ENCODE data around the gene DPP10.

DNA sequence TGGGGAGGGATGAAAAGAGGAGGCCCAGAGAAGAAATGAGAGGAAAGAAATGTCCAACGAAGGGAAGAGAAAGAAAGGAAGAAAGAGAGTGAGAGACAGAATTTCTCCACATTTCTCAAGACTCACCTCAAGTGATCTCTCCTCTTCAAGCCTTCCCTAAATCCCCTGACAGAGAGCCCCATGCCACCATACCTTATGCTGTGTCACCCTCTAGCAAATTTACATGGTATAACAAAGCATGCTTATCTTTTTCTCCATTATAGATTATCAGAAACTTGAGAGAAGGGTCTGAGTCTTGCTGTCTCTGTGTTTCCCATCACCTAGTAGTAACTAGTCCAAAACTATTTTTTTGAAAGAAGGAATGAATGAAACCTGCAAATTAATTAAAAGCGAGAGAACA, 1208.4 kb downstream of the DPP10 start:
- no peak for TF ChIP-seq FOXM1 (IDR thresholded peaks at IDR 0.05; ENCODE audit: low read depth, low read length)
- no peak for TF ChIP-seq IKZF1 (conservative IDR thresholded peaks at IDR 0.05)
- no peak for TF ChIP-seq NR2C2 (IDR thresholded peaks at IDR 0.05; ENCODE audit: borderline replicate concordance, control insufficient read depth, insufficient read length, low read depth)
- TF ChIP-seq POLR2A (IDR thresholded peaks at IDR 0.05; ENCODE audit: low read depth, low read length), result no peak
- no peak for TF ChIP-seq HDAC2 (IDR thresholded peaks at IDR 0.05)
- no peak for TF ChIP-seq ATF2 (IDR thresholded peaks at IDR 0.05; ENCODE audit: low read length)
- TF ChIP-seq CTCF (IDR thresholded peaks at IDR 0.05 in 2 of 3, conservative IDR thresholded peaks at IDR 0.05 in 1 of 3; ENCODE audit: control insufficient read depth in 2 of 3, extremely low read depth in 1 of 3, insufficient read depth in 1 of 3, low read depth in 3 of 3, low read length in 3 of 3), result no peak; a peak in 1 of 6 replicates
- no peak for TF ChIP-seq POLR2AphosphoS5 (IDR thresholded peaks at IDR 0.05; ENCODE audit: low read length)

Data from GM12878 (cell line).